Measurements from ENCODE around the gene FGD6. TPM values are rescaled to one million over a fixed set of nuclear protein-coding genes. Genes with fewer than 3 reads are reported as not detected.
A peak's percentile ranks its signal among the peaks of the same experiment; 100 is the strongest.
"Not testable (repeated sequence)": the region's sequence is repeated elsewhere in the genome, so short reads cannot be mapped to it uniquely, and the experiment has no call there.

FGD6 gene
- total and polyA plus RNA-seq, 7 donors: 0.96 to 7.1 (median 2.8) TPM

- no peak overlapping the region for H3K27ac ChIP-seq
- no peak overlapping the region for H3K4me3 ChIP-seq
- H3K9me3 ChIP-seq: no peaks in the 10 kb centered on the region
- ATAC-seq: no peak
- H3K27me3 ChIP-seq (ENCODE audit: insufficient read depth in 3 of 3, low read length in 2 of 3): no peaks in the 10 kb centered on the region
- no peaks in the 10 kb centered on the region for H3K36me3 ChIP-seq (ENCODE audit: insufficient read depth in 1 of 2, low read depth in 1 of 2)
- peaks cover 7% of the 10 kb centered on the region for H3K4me1 ChIP-seq
- DNase-seq: no peak
- intact Hi-C loops (cut with DNase I): no loop called here
- TF ChIP-seq CTCF (IDR thresholded peaks at IDR 0.05): no peak
- 62 to 66% (median 62%) methylated on average over 4 of the region's 4 CpGs for WGBS, 3 donors
Observed at GRCh38 chr12:95141310-95141709, 76.0 kb downstream of the FGD6 start.

- ATAC-seq; H3K27ac ChIP-seq; intact Hi-C loops (cut with DNase I); H3K27me3 ChIP-seq (ENCODE audit: insufficient read depth in 3 of 3, low read length in 2 of 3); H3K9me3 ChIP-seq; H3K4me3 ChIP-seq; H3K4me1 ChIP-seq; DNase-seq: not testable (repeated sequence)
- H3K36me3 ChIP-seq (ENCODE audit: insufficient read depth in 1 of 2, low read depth in 1 of 2): peaks cover 0 to 10% of the 10 kb centered on the region in 2 donors
- WGBS, 3 donors: 96 to 98% (median 96%) methylated on average over 8 of the region's 8 CpGs
Observed at GRCh38 chr12:95138031-95138430, 79.2 kb downstream of the FGD6 start.

GRCh38 chr12:95136598-95136997 is 80.7 kb downstream of the FGD6 start:
- Histone ChIP-seq H3K4me1 (no peaks in the 10 kb centered on the region), H3K36me3 (ENCODE audit: insufficient read depth in 1 of 2, low read depth in 1 of 2) (peaks cover 0 to 10% of the 10 kb centered on the region in 2 donors), H3K27me3 (ENCODE audit: insufficient read depth in 3 of 3, low read length in 2 of 3) (no peaks in the 10 kb centered on the region), H3K4me3 (no peak overlapping the region), H3K9me3 (no peaks in the 10 kb centered on the region), H3K27ac (no peak overlapping the region)
- no peak for TF ChIP-seq CTCF (IDR thresholded peaks at IDR 0.05)
- intact Hi-C loops (cut with DNase I): no loop called here
- no peak for ATAC-seq
- 84 to 97% (median 86%) methylated on average over 1 of the region's 1 CpG for WGBS, 3 donors
- DNase-seq: no peak

- no peak for TF ChIP-seq CTCF (IDR thresholded peaks at IDR 0.05)
- Histone ChIP-seq H3K36me3 (ENCODE audit: insufficient read depth in 1 of 2, low read depth in 1 of 2) (peaks cover 0 to 10% of the 10 kb centered on the region in 2 donors), H3K9me3 (no peaks in the 10 kb centered on the region), H3K27ac (no peak overlapping the region), H3K4me1 (no peaks in the 10 kb centered on the region), H3K4me3 (no peak overlapping the region), H3K27me3 (ENCODE audit: insufficient read depth in 3 of 3, low read length in 2 of 3) (no peaks in the 10 kb centered on the region)
- WGBS, 3 donors: 95 to 98% (median 95%) methylated on average over 6 of the region's 6 CpGs
- DNase-seq (no peak), ATAC-seq (no peak)
- intact Hi-C loops (cut with DNase I): no loop called here
Observed at GRCh38 chr12:95134085-95134484, 83.2 kb downstream of the FGD6 start.

GRCh38 chr12:95131589-95132340 is 85.5 kb downstream of the FGD6 start:
- intact Hi-C loops (cut with DNase I): no loop called here
- no peaks in the 10 kb centered on the region for H3K9me3 ChIP-seq
- H3K4me1 ChIP-seq: no peaks in the 10 kb centered on the region
- ATAC-seq: peak; percentile 35 to 74 (median 48)
- WGBS, 3 donors: 74 to 83% (median 78%) methylated on average over 10 of the region's 10 CpGs
- TF ChIP-seq CTCF (IDR thresholded peaks at IDR 0.05): no peak
- H3K36me3 ChIP-seq (ENCODE audit: insufficient read depth in 1 of 2, low read depth in 1 of 2): peaks cover 0 to 10% of the 10 kb centered on the region in 2 donors
- H3K4me3 ChIP-seq: no peak overlapping the region
- no peaks in the 10 kb centered on the region for H3K27me3 ChIP-seq (ENCODE audit: insufficient read depth in 3 of 3, low read length in 2 of 3)
- H3K27ac ChIP-seq: no peak overlapping the region
- DNase-seq: no peak

Measured in psoas muscle (tissue), 8 donors.